Activated naive CD4-positive, alpha-beta T cell treated with Interleukin-2 at 50 U/mL for 16 hours (primary cell): Measurements from ENCODE around the gene TAMM41.
"Not testable (repeated sequence)": the region's sequence is repeated elsewhere in the genome, so short reads cannot be mapped to it uniquely, and the experiment has no call there.

Experiments used
- DNase-seq: peaks from one replicate; pipeline ENCODE4 v3.0.0-alpha.2; 2020

Gene TAMM41

DNA sequence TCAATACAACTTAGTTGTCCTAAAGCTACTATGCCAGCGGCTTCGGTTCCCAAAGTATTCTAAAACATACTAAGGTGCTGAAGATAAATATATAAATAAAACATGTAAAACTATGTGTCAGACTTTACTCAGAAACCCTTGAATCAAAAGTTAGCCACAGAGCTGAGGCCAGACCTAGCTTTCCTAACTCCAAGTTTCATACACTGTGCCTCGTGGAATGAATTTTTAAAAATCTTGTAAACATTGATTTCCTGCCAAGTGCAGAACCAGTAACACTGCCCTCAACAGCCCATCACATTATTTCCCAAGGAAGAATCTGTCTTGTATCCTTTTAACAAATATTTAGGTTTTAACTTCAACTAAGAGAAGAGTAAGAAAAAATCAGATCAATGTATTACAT is 36.4 kb downstream of the TAMM41 start:
- no peak for DNase-seq

DNA sequence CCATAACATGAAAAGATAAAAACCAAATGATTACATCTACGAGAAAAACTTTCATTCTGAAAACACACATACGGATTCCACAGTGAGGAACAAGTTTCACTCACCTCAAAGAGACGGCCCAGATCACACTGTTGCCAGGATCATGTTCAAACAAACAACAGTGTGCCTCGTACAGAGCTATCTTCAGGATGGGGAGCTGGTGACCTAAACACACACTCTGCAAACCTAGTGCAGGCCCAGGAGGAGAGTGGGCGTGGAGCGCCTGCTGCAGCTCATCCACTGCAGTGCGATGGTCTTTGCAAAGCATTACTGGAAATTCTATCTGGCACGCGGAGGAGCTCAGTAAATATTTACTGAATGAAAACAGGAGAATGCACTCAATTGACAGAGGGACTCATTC is 38.5 kb downstream of the TAMM41 start:
- DNase-seq: no peak

DNA sequence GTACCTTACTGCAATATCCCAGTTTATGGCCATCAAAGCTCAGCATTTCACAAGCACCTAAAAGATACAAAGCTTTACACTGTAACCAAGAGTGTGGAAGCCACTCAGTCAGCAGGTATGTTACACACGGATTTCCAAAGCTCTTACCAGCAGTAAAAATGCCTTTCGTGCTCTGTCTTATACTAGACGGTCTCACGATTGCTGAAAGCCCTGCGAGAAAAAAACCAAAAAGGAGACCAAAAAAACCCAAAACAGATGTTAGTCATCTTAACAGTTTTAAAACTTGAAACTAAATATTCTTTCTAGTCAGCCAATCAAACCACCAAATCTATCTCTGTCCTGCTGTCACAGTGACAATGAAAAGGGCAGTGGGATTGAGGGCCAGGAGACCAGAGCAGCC is 39.0 kb downstream of the TAMM41 start:
- DNase-seq: no peak

DNA sequence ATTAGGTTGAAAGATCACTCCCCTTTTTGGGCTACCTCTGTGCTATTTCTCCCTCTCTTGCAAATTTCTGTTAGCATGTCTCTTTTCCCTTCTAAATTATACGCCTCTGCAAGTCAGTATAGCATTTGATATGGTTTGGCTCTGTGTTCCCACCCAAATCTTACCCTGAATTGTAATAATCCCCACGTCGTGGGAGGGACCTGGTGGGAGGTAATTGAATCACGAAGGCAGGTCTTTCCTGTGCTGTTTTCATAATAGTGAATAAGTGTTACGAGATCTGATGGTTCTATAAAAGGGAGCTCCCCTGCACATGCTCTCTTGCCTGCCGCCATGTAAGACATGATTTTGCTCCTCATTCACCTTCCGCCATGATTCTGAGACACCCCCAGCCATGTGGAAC is 41.0 kb downstream of the TAMM41 start:
- no peak for DNase-seq

DNA sequence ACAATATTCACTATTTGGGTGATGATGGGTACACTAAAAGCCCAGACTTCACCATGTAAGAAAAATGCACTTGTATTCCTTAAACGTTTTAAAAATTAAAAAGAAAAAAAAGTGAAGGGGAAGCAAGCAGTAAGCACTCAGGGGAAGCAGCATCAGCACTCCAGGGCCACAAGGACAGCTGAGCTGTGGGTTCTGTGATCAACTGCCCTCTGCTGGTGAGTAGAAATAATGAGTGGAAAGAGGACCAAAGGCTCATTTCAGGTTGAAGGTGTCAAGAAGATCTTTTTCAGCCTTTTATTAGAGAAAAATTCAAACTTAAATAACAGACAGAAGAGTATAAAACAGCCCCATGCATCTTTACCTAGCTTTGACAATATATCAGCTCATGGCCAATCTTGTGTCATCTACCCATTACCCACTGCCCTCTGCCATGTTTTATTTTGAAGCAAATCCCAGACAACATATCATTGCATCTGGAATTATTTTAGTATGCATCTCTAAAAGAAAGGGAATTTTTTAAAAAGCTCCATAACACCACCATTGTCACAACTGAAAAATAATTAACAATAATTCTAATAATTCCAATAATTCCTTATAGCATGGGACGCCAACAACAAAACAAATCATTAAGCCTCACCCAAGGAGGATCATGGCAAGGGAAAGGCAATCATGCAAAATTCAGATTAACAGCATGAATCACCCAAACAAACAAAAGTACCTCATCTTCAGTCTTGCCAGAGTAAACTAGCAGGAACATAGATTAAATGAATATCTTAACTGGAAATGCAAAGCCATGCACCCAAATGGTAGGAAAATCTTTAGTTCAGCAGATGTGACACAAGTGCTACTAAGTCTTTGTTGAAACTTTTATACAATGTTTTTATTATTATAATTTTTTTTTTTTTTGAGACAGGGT is 42.5 kb downstream of the TAMM41 start:
- DNase-seq: peak; percentile 32

DNA sequence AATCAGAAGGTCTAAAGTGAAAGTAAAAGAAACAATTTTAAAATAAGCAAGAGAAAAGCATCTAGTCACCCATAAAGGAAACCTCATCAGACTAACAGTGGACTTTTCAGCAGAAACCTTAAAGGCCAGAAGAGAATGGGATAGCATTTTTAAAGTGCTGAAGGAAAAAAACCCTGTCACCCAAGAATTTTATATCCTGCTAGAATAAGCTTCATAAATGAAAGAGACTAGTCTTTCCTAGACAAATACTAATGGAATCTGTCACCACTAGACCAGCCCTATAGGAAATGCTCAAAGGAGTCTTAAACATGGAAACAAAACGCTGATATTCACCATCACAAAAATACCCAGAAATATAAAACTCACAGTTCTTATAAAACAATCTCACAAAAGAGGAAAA is 46.9 kb downstream of the TAMM41 start:
- DNase-seq: no peak

DNA sequence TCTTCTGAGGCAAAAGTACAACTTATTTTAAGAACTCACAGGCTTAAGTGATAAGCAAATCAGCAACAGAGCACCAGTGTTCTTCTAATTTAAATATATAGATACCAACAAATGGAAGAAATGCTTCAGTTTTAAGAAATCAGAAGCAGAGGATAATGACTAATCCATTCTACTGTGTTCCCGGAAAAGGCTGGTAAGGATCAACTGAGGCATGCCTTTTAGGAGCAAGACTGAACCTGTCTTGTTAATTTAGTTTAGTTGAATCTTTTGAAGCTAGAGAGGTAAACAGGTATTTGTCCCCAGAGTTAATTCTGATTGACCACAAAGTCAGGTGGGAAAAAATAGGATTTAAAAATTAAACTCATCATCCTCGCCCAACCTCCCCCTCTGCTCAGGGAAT is 51.8 kb downstream of the TAMM41 start:
- DNase-seq: no peak

DNA sequence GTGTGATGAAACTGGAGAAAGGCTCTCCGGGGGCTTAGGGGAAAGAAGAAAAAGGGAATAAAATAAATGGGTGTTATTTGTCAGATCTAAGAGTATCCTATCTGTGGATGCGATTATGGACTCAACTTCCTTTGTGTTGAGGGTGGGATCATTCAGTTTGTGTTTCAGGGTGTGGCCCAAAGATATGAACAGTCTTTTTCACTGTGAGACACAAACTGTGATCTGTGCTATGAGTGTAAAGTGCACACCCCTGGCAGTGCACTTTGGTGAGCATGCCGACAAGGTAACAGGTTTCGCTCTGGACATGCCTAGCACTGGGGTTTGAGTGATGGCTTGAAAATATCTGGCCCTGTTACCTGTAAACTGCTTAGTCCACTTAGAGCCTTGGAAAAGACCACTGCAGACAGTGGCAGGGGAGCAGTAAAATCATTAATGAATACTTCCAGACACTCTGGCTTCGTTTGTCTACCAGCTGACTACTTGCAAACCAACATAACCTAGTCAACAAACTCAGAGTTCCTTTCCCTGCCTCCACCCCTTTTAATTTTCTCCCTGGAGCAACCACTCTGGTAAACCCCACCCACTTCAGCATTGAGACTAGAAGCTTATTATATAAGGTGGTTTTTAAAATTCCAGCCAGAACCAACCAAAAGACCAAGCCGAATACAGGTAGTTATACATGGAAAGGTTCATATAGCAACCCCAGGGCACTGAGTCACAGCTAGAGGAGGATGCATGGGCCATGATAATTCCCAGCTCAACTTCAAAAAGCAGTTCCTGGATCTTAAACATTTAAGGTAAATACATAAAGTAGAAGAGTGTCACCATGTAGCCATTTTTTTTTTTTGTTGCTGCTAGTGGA is 55.1 kb downstream of the TAMM41 start:
- DNase-seq: no peak

DNA sequence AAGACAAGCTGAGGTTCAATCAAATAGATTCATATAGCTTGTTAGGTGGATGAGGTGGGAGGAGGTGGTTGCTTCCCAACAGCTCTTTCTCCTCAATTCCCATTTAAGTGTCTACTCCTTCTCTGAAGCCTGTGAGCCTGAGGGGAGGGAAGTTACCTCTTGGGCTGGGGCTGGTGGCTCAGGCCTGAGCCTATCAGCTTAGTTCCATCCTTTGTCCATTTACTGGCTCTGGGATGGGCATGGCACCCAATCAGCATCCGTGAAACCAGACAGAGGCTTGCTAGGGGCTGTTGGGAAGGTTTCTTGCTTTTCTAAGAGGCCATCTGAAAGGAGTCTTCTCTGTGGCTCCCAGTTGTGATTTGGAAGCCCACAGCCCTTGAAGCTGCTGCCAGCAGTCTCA is 57.3 kb downstream of the TAMM41 start:
- DNase-seq: no peak

DNA sequence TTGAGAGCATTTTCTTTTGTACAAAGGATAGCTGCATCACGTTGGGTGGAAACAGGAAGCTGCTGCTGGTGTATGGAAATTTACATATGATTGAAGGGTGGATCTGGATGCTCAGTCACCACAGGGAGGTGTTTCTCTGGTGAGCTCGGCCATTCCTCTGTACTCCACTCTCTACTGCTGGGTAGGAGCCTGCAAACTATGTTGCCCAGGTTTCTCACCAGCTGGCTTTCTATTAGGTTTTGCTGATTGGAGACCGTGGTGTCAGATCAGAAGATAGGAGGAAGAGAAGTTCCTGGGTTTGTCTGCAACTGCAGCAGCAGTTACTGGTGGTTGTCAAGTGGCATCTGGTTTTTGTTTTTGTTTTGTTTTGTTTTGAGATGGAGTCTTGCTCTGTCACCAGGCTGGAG is 61.7 kb downstream of the TAMM41 start:
- DNase-seq: peak; percentile 3

DNA sequence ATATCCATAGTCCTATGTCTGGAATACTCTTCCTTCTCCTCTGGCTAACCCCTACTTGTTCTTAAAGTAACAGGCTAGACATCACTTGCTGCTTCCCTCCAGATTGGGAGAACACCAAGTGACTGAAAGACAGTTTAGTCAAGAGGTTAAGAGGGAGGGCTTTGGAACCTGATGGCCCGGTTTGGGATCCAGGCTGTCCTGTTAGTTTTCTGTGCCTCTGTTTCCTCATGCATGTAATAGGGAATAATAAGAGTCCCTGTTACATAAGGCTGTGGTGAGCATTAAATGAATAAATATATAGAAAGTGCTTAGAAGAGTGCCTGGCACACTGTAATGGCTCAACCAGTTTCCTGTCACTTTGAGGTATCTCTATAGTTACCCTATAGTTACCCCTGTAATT is 66.3 kb downstream of the TAMM41 start:
- DNase-seq: no peak

DNA sequence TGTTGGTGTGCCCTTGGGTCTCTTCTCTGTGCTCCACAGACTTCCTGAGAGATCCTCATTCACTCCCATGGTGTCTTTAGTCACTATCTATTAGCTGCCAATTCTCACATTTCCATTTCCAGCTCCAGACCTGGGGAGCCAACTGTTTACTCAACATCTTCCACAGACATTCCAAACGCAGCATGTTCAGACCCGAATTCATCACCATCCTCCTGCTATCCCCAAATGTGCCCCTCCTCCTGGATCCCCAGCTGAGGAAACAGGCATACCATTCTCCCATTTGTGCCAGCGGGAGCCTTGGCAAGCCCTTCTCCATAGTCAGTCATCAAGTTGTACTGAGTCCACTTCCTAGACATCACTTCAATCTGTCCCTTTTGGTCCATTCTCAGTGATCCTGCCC is 67.1 kb downstream of the TAMM41 start:
- no peak for DNase-seq

DNA sequence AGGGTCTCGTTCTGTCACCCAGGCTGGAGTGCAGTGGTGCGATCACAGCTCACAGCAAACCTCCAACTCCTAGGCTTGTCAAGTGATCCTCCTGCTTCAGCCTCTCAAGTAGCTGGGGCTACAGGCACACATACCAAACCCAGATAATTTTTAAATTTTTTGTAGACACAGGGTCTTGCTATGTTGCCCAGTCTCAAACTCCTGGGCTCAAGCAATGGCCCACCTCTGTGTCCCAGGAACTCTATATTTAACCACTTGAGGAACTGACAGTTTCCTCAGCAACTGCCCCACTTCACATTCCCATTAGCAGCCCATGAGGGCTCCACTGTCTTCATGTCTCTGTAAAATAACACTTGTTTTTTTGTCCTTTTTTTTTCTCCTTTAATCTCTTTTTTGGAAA is 68.4 kb downstream of the TAMM41 start:
- no peak for DNase-seq

DNA sequence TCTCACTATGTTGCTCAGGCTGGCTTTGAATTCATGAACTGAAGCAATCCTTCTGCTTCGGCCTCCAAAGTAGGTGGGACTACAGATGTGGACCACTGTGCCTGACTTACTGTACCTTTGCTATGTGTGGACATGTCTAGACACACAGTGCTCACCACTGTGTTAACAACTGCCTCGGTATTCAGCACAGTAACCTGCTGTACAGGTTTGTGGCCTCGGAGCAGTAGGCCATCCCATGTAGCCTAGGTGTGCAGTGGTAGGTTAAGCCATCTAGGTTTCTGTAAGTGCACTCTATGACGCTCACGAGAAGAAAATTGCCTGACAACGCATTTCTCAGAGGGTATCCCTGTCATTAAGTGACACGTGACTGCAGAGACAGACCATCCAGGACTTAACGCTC is 70.3 kb downstream of the TAMM41 start:
- no peak for DNase-seq

DNA sequence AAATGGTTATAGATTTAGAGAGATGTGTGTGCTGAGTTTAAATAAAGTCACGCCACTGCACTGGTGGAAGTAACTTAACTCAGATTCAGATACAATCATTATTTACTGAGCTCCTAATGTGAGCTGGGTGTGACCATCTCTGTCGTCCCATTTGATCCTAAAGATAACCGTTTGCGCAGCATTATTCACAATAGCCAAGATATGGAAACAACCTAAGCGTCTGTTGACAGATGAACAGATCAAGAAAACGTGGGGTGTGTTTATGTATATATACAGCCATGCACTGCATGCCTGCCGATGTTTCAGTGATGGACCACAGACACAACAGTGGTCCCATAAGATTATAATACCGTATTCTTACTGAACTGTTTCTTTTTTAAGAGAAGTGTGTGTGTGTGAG is 71.2 kb downstream of the TAMM41 start:
- no peak for DNase-seq

DNA sequence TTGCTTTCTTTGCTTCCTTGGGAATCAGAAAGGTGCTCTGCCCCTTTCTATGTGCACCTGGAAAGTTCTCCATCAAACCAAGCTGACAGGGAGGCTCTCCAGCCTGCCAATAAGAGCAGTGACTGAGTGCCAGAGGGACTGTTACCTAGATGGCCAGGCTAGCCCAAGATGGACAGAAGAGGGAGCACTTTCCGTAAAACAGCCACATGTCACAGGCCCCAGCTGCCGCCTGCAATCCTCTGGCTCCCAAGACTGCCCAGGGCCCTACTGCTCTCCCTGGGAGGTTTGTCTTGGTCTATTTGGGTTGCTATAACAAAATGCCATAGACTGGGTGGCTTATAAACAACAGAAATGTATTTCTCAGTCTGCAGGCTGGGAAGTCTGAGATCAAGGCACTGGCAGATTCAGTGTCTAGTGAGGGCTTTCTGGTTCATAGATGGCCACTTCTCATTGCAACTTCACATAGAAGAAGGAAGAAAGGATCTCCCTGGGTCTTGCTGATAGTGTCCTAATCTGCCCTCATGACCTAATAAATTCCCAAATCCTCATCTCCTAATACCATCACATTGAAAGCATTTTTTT is 72.3 kb downstream of the TAMM41 start:
- DNase-seq: no peak

DNA sequence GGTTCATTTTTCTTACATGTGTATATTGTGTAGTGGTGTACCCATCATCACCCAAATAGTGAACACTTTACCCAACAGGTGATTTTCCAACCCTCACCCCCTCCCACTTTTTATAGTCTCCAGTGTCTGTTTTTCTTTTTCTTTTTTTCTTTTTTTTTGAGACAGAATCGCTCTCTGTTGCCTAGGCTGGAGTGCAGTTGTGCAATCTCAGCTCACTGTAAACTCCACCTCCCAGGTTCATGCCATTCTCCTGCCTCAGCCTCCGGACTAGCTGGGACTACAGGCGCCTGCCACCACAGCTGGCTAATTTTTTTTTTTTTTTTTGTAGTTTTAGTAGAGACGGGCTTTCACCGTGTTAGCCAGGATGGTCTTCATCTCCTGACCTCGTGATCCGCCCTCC is 74.8 kb downstream of the TAMM41 start:
- DNase-seq: not testable (repeated sequence)

DNA sequence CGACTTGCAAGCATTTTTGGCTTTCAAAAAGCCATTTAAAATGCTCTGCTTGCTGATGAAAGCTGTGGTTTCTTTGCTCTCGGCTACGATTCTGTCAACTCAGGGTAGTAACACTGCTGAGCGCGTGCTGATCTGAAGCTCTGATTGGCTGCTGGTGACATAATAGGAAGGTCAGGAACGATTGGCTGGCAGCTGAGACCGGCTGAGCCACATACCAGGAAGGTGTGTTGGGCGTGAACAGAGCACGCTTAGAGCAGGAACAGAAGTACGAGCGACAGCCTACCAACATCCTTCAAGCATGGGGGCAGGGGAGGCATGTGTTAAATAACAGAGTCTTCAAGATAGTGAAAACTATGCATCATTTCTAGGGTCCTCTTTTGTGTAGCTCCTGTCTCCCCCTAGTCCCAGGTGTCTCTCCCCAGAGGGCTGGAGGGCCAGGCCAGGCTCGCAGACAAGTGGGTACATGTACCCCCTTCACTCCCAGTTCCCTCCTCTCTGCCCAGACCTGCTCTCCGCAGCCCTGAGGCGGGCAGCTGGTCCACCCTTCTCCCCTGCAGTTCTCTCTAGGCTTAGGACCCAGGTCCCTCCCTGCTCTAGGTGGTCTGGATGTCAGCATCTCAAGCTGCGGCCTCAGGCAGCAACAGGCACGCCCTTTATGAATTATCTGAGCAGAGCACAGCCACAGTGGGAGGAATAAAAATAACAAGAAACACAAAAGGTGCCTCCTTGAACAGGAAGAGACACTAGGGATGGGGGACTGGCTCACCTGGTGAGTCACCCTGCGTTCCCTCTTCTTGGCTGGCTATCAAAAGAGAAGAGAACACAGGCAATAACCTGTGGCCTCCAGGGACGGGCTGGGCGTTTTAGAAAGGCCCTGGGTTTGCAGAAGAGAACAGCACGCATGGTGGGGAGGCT is 76.0 kb downstream of the TAMM41 start:
- peak; percentile 76 for DNase-seq

DNA sequence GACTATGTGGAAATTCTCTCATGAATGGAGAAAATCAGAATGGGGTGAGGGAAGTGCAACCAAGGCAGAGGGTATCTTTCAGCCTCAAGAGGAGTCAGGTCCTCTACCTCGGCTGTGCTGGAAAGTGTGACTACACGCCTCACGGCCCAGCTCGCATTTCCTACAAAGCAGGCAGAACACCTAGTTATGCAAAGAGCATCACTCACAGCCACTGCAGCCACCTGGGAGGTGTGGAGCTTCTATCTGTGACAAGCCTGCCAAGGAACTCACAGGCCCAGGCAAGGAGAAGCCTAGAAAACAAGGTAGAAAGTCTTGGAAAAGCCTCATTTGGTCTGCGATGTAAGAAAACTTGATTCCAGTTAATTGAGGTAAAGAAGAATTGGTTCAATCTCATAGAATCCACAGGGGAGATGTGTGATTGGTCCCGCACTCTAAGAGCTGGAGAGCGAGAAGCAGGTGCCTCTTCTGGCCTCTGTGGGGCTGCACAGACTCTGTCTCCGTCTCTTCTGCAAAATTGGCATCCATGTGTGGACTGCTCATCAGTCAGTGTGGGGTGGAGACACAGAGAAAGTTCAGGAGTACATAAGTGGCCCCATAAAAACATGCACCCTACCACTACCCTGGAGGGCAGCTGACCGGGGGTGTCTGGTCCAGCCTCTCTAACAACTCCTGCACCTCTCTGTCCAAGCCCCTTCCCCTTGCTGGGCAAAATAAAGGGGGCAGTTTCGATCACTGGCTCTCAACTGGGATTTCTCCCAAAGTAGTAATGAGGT is 76.8 kb downstream of the TAMM41 start:
- no peak for DNase-seq

DNA sequence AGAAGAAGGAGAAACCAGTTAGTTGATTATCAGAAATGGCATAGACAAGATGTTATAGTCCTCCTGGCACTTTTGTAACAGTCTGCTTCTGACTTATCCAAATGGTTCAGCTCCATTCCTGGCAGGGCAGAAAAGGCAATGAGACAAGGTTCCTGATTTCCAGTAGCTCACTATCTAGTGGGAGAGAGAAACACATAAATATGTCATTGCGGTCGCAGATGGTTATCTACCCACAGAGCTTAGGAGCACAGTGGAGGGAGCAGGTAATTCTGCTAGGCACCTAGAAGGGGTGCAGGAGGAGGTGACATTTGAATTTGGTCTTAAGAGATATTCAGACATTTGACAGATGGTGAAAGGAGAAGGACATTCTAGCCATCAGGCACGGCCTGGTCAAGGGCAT is 78.1 kb downstream of the TAMM41 start:
- DNase-seq: no peak

DNA sequence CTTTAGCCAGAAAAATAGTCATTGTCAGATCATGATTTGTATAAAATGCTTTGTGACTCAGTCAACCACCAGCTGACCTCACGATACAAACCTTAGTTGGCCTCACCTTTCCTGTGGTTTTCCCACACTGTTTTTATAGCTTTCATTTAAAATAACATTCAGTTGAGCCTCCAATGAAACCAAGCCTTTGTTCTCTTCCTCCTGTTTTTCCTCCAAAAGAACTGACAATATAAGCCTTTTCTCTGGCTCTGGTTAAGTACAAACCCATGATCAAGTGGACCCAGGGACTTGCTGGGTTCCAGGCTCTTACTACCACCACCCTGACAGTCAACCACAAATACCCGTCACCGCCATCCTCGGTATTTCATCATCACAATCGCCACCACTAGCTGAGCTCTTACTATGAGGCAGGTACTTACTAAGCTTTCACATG is 81.7 kb downstream of the TAMM41 start:
- peak; percentile 48 for DNase-seq

DNA sequence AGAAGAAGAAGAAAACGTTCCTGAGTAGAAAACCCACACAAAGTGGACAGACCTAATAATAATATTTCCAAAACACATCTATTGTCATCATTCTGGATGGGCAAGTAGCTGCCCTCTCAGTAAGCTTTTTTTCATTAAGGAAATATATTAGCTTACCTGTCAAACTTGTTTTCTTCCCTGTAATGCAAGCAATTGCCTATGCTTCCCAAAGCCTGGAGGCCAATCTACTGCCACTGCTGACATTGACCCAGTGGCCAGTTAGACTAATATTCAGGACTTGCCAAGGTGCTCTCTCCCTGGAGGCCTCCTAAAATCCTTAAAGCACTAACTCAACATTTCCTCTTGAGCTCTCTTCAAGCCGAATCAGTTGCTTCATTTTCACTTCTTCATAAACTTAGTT is 86.7 kb downstream of the TAMM41 start:
- DNase-seq: no peak
